Superior temporal gyrus (tissue), 1 donor: ENCODE data around the gene SHKBP1.
"Not testable (repeated sequence)": the region's sequence is repeated elsewhere in the genome, so short reads cannot be mapped to it uniquely, and the experiment has no call there.

Experiments
- DNase-seq: peaks from one replicate; pipeline ENCODE4 v3.0.0-alpha.2; 2016; ENCODE audit errors: extremely low spot score

The SHKBP1 gene, protein sequence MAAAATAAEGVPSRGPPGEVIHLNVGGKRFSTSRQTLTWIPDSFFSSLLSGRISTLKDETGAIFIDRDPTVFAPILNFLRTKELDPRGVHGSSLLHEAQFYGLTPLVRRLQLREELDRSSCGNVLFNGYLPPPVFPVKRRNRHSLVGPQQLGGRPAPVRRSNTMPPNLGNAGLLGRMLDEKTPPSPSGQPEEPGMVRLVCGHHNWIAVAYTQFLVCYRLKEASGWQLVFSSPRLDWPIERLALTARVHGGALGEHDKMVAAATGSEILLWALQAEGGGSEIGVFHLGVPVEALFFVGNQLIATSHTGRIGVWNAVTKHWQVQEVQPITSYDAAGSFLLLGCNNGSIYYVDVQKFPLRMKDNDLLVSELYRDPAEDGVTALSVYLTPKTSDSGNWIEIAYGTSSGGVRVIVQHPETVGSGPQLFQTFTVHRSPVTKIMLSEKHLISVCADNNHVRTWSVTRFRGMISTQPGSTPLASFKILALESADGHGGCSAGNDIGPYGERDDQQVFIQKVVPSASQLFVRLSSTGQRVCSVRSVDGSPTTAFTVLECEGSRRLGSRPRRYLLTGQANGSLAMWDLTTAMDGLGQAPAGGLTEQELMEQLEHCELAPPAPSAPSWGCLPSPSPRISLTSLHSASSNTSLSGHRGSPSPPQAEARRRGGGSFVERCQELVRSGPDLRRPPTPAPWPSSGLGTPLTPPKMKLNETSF

DNA sequence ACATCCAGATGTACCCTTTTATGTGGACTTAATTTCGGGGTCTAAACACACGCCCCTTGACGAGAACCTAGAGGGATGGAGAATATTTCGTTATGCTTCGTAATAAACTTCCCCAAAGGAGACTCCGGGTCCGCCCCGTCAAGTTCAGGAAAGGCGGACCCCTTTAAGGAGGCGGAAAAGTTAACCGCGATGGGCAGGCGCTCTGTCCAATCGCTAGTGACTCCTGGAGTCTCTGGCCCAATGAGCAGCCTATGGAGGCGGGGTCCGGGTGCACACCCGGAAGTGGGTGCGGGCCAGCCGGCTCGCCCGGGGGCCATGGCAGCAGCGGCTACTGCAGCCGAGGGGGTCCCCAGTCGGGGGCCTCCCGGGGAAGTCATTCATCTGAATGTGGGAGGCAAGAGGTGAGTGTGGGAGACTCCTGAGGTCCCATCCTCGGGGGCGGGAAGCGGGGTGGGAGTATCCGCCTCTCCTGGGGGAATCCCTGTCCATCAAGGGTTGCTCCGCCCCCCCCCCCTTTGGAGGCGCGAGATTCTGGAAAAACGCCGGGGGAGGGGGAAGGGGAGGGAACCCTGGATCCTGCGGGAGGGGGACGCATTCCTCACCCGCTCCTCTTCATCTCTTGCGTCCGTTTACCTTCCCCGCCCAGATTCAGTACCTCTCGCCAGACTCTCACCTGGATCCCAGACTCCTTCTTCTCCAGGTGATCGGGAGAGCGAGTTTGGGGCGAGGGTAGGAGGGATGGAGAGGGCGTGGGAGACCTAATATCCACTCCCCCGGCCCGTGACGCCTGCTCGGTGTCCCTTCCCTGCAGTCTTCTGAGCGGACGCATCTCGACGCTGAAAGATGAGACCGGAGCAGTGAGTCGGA, at the start of gene SHKBP1:
SHKBP1 (plus strand) TSS at position 289 of the 867 bp plus-strand sequence; CDS start at position 316, 27 bp downstream.
- peak; percentile 98 for DNase-seq

DNA sequence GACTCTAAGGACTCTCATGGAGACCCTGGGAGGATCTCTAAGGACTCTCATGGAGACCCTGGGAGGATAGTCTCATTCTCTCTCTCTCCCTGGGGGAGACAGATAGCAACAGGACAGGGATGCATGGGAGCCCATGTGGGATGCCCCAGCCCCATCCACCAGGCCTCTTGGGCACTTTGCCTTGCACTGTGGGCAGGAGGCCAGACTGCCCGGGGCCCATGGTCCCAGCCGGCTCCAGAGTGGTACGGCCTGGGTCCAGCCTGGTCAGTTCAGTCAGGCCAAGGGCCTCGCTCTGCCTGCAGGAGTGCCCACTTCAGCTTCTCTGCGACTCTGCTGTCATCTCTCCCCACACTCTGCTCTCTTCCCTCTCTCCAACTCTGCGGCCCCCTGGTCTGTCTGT, 48.6 kb upstream of the SHKBP1 start:
- DNase-seq, result no peak

DNA sequence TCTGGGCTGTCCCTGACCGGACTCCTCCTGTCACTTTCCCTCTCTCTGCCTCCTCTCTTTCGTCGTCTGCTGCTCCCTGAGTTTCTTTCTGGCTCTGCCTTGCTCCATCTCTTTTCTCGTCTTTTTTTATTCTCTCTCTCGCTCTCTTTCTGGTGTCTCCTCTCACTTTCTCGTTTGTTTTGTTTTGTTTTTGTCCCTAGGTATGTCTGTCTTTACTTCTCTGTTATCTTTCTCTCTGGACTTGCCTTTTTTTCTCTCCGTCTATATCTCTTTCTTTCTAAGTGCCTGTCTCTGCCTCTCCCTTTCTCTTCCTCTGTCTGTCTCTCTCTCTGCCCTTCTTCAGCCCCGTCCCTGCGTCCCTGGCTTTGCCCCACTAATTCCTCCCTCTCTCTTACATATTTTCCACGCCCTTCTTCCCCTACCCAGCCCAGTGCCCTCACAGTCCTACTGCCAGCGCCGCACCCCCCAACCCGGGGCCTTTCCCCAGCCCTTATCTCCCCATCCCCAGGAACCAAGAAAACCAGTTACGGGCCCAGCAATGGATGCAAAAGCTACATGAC, 48.1 kb upstream of the SHKBP1 start:
- no peak for DNase-seq

DNA sequence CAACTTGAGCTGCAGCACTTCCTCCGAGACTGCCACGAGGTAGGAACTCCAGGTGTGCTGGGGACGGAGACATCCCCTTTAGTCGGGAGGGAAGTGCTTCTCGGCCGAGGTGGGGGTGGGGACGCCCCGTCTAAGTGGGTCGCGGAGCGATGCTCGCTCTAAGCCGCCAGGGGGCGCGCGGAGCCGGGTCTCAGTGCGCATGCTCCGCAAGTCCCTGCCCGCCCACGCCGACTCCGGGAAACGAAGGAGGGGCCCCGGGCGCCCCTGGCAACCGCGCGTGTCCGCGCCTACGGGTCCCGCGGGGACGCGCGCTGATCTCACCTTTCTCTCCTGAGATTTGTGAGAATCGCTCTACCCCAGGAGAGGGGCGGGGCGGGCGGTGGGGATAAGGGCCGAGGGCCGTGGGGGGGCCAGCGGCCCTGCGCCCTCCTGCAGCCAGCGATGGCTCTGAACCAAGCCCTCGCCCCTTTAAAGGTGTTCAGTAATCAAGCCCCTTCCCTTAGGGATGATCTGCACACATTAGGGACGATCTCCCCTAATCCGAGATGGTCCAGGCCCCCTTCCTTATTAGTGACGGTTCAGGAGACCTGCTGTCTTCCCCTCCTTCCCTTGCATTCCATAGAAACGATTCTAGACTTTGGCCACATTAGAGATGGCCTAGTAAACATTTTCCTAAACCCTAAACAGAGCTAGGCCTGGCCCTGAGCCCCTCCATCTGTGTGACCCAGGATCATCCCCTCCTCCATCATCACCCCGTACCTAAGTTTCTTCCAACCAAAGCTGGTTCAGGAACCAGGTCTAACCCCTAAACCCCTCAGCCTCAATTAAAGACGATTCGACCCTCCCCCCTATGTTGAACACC, 47.3 kb upstream of the SHKBP1 start:
- DNase-seq, result peak; percentile 80

DNA sequence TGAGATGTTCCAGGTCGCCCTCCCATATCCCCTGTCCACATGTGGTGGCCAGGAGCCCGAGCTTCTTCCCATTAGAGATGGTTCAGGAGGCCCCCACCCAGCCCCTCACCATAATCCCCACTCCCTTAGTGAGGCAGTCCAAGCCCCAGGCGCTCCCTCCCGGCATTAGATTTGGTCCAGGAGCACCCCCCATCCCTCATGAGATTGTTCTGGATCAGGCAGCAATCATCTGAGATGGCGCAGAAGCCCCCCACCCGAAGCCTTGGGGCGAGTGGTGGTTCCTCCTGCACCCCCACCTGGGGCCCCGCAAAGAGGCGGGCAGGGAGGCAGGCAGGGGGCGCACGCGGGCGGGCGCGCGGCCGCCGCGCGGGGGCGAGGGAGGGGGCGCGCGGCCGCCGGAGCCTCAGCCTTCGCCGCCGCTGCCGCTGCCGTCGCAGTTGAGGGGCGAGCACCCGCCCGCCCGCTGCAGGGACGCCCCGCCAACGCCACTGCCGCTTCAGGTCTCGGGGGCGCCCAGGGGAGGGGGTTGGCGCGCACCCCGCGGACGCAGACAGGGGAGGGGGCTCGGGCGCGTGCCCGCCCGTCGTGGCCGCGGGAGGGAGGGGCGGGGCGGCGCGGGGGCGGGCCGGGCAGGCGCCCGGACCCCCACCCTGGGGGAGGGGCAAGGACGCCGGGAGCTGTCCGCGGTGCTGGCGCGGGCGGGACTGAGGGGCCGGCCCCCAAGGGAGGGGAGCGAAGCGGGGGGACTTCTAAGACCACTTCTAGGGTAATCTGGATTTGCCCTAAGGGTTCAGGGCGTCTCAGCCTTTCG, 46.4 kb upstream of the SHKBP1 start:
- DNase-seq, result no peak

DNA sequence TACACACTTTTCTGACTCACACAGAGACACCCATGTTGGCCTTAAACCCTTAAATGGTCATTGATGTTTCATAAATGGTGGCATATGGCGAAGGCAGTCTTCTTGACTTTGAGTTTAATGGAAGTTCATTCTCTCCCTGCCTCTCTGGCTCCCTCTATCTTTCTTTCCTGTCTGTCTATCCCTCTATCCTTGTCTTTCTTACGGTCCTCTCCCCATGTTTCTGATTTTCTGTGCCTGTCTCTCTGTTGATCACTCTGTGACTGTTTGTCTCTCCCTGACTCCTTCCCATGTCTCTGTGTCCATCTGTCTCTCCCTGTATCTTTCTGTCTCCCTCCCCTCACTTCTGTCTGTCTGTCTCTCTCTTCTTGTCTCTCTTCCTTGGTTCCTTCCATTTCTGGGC, 43.2 kb upstream of the SHKBP1 start:
- no peak for DNase-seq

DNA sequence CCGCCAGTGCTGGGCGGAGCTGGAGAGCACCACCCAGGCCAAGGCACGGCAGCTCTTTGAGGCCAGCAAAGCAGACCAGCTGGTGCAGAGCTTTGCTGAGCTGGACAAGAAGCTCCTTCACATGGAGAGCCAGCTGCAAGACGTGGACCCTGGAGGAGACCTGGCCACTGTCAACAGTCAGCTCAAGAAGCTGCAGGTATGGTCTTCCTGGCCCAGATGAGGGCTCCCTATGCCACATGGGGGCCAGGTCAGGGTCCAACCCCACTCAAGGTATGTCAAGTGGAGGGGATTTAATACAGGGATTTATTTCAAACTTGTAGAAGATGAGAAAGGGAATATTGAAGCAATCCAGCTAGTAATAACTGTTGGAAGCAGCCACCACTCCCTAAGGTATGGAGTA, 42.5 kb upstream of the SHKBP1 start:
- no peak for DNase-seq

DNA sequence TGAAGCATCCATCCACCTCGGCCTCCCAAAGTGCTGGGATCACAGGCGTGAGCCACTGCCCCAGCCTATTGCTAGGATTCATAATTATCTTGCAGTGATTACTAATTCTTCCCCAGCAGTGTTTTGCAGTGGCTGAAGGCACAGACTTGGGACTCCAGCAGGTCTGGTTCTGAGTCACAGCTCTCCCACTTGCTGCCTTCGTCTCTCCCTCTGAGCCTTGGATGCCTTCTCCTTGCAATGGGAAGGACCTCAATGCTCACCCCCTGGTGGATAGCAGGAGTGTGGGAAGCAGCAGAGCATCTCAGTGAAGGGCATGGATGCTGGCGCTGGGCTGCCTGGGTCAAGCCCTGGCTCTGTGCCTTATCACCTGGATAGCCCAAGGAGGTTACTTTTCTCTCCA, 37.6 kb upstream of the SHKBP1 start:
- DNase-seq, result no peak

DNA sequence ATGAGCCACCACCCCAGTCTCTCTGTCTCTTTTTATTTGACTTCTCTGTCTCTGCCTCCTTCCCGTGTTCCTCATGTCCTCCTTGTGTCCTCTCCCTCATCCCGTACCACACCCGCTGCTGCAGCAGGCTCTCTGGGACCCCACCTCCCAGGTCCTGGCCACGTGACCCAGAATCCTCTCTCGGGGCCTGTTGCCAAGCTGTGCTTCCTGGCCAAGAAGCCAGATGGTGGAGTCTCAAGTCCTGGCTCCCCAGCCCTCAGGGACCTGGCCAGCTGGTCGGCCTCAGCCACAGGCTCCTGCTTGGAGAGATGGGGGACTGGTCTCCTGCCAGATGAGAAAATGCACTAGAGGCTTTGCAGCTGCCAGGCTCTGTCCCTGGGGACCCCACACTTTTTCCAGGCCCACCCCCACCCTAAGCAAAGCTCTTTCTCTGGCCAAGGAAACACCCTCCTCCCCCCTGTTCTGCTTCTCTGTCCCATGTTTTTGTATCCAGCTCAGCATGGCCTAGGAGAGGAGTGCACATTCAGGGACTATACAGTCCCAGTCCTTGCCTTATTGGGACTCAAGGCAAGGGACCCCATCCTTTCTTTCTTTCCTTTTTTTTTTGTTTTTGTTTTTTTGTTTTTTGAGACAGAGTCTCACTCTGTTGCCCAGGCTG, 34.3 kb upstream of the SHKBP1 start:
- no peak for DNase-seq

DNA sequence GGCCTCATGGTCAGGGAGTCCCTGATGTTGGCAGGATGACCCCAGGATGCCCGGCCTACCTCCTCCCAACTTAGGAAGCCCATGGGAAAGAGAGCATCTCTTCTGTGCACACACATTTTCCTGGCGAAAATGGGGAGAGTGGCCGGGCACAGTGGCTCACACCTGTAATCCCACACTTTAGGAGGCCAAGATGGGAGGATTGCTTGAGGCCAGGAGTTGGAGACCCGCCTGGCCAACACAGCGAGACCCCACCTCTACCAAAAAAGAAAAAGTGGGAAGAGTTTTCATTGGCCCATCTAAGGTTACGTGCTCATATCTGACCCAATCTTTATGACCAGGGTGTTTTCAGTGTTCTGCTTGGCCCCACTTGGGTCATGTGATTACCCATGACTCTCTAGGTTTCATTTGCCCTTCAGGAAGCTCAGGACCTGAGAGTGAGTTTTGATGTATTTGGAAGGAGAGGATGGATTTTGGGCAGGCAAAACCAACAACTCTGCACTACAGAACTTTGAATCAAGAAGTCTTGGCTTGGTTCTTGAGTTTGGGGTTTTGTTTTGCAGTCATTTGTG, 33.6 kb upstream of the SHKBP1 start:
- DNase-seq, result no peak

DNA sequence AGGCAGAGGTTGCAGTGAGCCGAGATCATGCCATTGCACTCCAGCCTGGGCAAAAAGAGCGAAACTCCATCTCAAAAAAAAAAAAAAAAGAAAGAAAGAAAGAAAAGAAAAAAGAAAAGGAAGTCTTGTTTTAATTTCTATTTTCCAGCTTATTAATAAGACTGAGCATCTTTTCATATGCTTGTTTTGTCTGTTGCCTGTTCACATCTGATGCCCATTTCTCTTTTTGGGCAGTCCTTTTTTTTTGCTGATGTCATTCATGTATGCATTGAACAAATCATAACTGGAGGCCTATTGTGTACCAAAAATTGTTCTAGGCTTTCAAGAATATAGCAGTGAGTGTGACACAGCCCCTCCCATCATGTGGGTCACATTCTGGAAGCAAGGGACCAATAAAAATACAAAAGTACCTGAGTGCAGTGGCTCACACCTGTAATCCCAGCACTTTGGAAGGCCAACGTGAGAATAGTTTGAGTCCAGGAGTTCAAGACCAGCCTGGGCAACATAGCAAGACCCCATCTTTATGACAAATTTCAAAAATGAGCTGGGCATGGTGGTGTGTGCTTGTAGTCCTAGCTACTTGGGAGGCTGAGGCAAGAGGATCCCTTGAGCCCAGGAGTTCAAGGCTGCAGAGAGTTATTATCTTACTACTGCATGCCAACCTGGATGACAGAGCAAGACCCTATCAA, 30.4 kb upstream of the SHKBP1 start:
- not testable (repeated sequence) for DNase-seq

DNA sequence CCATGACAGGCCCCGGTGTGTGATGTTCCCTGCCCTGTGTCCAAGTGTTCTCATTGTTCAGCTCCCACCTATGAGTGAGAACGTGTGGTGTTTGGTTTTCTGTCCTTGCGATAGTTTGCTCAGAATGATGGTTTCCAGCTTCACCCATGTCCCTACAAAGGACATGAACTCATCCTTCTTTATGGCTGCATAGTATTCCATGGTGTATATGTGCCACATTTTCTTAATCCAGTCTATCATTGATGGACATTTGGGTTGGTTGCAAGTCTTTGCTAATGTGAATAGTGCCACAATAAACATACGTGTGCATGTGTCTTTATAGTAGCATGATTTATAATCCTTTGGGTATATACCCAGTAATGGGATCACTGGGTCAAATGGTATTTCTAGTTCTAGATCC, 29.5 kb upstream of the SHKBP1 start:
- not testable (repeated sequence) for DNase-seq

DNA sequence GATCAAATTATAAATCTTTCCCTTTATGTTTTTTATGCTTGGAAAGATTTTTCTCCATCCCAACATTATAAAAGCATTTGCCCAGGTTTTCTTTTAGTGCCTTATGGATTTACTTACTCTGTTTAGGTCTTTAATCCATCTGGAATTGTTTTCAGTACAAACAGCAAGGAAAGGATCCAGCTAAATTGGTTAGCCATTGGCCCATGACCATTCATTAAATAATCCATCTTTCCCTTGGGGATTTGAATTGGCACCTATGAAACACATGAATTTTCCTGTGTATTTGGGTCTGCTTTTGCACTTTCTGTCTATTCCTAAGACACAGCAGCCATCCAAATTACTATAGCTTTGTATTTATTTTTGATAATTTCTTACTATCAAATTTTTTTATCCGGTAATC, 28.8 kb upstream of the SHKBP1 start:
- DNase-seq, result no peak

DNA sequence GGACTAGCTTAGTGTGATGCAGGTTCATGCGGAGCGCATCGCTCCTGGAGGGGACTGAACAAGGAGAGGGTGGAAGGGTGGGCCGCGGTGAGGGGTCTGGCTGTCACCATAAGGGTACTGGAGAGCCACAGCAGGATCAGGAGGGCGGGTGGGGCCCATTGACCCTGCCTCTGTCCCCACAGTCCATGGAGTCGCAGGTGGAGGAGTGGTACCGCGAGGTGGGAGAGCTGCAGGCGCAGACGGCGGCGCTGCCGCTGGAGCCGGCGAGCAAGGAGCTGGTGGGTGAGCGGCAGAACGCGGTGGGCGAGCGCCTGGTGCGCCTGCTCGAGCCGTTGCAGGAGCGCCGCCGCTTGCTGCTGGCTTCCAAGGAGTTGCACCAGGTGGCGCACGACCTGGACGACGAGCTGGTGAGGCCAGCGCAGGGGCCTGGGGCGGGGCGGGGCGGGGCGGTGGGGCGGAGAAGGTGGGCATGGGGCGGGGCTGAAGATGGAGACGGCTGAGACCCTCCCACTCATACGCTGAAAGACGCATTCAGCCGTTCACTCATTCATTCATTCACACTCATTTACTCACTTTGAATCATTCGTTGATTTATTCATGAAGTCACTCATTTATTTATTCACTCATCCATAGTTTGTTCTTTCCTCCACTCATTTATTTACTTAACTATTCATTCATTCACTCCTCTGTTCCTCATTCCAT, 27.5 kb upstream of the SHKBP1 start:
- no peak for DNase-seq

DNA sequence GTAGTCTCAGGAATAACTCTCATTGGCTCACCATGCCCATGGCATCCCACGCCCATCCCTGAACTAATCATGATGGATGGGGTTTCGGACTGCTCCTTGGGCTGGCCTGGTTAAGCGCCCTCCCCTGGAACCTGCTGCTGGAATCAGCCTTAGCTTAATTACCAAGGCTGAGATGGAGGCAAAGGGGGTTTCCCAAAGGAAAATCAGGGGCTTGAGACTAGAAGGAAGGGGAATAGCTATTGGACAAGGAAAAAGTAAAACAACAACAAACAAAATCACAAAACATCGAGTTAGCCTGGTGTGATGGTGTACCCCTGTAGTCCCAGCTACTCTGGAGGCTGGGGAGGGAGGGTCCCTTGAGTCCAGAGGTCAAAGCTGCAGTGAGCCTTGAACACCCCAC, 25.7 kb upstream of the SHKBP1 start:
- no peak for DNase-seq

DNA sequence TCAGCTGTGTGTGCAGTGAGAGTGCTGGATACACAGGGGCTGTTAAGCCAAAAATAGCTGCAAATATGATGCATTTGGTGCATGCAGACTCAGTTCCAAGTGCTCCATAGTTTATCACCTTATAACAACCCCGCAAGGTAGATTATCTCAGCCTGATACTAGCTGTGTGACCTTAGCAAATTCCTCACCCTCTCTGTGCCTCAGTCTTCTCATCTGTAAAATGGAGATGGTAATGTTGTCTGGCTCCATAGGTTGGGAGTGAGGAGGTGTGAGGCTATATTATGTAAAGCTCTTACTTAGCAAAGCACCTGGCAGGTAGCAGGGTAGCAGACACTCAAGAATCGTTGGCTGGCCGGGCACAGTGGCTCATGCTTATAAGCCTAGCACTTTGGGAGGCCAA, 23.8 kb upstream of the SHKBP1 start:
- DNase-seq, result no peak

DNA sequence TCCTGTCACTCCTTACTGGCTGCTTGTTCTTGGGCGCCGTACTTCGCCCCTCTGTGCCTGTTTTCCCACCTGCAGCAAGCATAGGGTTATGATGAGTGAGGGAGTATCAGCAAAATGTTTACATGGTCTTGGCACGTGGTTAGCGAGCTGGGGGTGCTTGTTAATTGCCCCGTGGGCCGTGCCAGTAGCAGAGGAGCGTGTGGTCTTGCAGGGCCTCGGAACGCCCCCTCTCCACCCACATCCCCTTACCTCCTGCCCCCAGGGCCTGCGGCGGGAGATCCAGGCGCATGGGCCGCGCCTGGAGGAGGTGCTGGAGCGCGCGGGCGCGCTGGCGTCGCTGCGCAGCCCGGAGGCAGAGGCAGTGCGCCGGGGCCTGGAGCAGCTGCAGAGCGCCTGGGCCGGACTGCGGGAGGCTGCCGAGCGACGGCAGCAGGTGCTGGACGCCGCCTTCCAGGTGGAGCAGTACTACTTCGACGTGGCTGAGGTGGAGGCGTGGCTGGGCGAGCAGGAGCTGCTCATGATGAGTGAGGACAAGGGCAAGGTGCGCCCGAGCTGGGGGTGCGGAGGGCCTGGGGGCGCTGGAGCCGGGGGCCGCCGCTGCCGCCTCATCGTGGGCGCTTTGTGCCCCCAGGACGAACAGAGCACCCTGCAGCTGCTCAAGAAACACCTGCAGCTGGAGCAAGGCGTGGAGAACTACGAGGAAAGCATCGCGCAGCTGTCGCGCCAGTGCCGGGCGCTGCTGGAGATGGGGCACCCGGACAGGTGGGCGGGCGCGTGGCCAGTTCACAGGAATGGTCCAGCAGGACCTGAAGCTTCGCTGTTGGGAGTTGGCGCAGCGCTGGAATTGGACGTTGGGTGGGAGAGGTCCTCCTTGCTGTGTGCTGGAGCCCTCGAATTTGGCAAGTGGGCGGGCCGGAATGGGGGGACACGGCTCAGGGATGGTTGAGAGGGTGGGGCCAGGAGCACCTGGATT, 22.5 kb upstream of the SHKBP1 start:
- no peak for DNase-seq
